OCI-LY1 (cell line): ENCODE data around the gene PDE3B.

Experiments used
- H2AFZ ChIP-seq: fragments of 200-600 bp; sonication (generic), shearing (Covaris generic); 2 replicates; pipeline ENCODE4 v1.6.0; 2014; ENCODE audit warnings: antibody characterized with exemption, mild to moderate bottlenecking, low read length
- H3F3A ChIP-seq: fragments of 200-600 bp; sonication (generic), shearing (Covaris generic); 2 replicates; pipeline ENCODE4 v1.6.0; 2014; ENCODE audit warnings: mild to moderate bottlenecking, antibody characterized with exemption, low read length, moderate library complexity; ENCODE audit not compliant: insufficient read depth
- H3K27ac ChIP-seq: fragments of 200-600 bp; sonication (generic); 2 replicates; pipeline ENCODE4 v1.5.1; 2014; ENCODE audit warnings: low read length, mixed run types, mild to moderate bottlenecking, low read depth; ENCODE audit not compliant: poor library complexity, severe bottlenecking
- H3K27me3 ChIP-seq: fragments of 200-600 bp; sonication (generic); 2 replicates; pipeline ENCODE4 v1.6.0; 2014; ENCODE audit warnings: antibody characterized with exemption, mild to moderate bottlenecking, low read length, moderate library complexity; ENCODE audit not compliant: insufficient read depth
- H3K36me3 ChIP-seq: fragments of 200-600 bp; sonication (generic); 2 replicates; pipeline ENCODE4 v1.6.1; 2014; ENCODE audit warnings: mild to moderate bottlenecking, antibody characterized with exemption, low read length, moderate library complexity, mixed read lengths; ENCODE audit not compliant: insufficient read depth
- H3K4me1 ChIP-seq: fragments of 200-600 bp; sonication (generic); 2 replicates; pipeline ENCODE4 v1.5.1; 2014; ENCODE audit warnings: mild to moderate bottlenecking, low read length, moderate library complexity; ENCODE audit not compliant: insufficient read depth, severe bottlenecking
- H3K4me2 ChIP-seq: fragments of 200-600 bp; sonication (generic), shearing (Covaris generic); 2 replicates; pipeline ENCODE4 v1.6.1; 2014; ENCODE audit warnings: low read length
- H3K4me3 ChIP-seq: fragments of 200-600 bp; sonication (generic); 2 replicates; pipeline ENCODE4 v1.5.1; 2014; ENCODE audit warnings: low read length, low read depth, mild to moderate bottlenecking, mixed read lengths; ENCODE audit not compliant: poor library complexity, severe bottlenecking
- H3K79me2 ChIP-seq: fragments of 200-600 bp; shearing (Covaris generic); 2 replicates; pipeline ENCODE4 v1.6.1; 2016; ENCODE audit warnings: mixed run types, low read length, mixed read lengths; ENCODE audit not compliant: insufficient read depth
- H3K9ac ChIP-seq: fragments of 200-600 bp; sonication (generic), shearing (Covaris generic); 2 replicates; pipeline ENCODE4 v1.6.1; 2014; ENCODE audit warnings: mild to moderate bottlenecking, low read length, mixed read lengths
- H3K9me2 ChIP-seq: fragments of 200-600 bp; sonication (generic), shearing (Covaris generic); 2 replicates; pipeline ENCODE4 v1.6.1; 2014; ENCODE audit warnings: low read depth, mild to moderate bottlenecking, low read length, mixed read lengths
- H3K9me3 ChIP-seq: fragments of 200-600 bp; shearing (Covaris generic); 2 replicates; pipeline ENCODE4 v1.6.1; 2014; ENCODE audit warnings: low read length, mixed read lengths
- H4K20me1 ChIP-seq: fragments of 200-600 bp; sonication (generic), shearing (Covaris generic); 2 replicates; pipeline ENCODE4 v1.6.0; 2016; ENCODE audit warnings: mild to moderate bottlenecking, low read length; ENCODE audit not compliant: insufficient read depth
- CTCF ChIP-seq: fragments of 200-600 bp; sonication (generic), shearing (Covaris generic); IDR thresholded peaks from 2 replicates; pipeline ENCODE4 v1.5.1; 2017; ENCODE audit warnings: mild to moderate bottlenecking, antibody characterized with exemption, low read length, moderate library complexity, mixed read lengths
- EZH2 ChIP-seq: fragments of 200-600 bp; sonication (generic), shearing (Covaris generic); IDR thresholded peaks from 2 replicates; pipeline ENCODE4 v1.8.0; 2017; ENCODE audit warnings: borderline replicate concordance, mixed run types, mild to moderate bottlenecking, antibody characterized with exemption, low read length, moderate library complexity, mixed read lengths

PDE3B gene

GRCh38 chr11:14872032-14872431, 228.4 kb downstream of the PDE3B start:
- Histone ChIP-seq H3K9me3 (no peaks in the 10 kb centered on the region), H3K27me3 (no peaks in the 10 kb centered on the region), H3K27ac (no peak overlapping the region), H3K9me2 (no peaks in the 10 kb centered on the region), H4K20me1 (no peaks in the 10 kb centered on the region), H3K79me2 (no peaks in the 10 kb centered on the region), H3F3A (no peaks in the 10 kb centered on the region), H3K36me3 (peaks cover 13% of the 10 kb centered on the region), H3K9ac (no peak overlapping the region), H3K4me2 (no peak overlapping the region), H2AFZ (no peak overlapping the region), H3K4me1 (no peaks in the 10 kb centered on the region), H3K4me3 (no peak overlapping the region)
- TF ChIP-seq EZH2 (no peak), CTCF (no peak)

- Histone ChIP-seq H3K27ac (no peak overlapping the region), H3K9ac (no peak overlapping the region), H3K79me2 (no peaks in the 10 kb centered on the region), H3K4me3 (no peak overlapping the region), H3K4me1 (peaks cover 12% of the 10 kb centered on the region), H3K4me2 (no peak overlapping the region), H3K9me3 (no peaks in the 10 kb centered on the region), H4K20me1 (no peaks in the 10 kb centered on the region), H2AFZ (no peak overlapping the region), H3K27me3 (no peaks in the 10 kb centered on the region), H3K9me2 (no peaks in the 10 kb centered on the region), H3F3A (no peaks in the 10 kb centered on the region), H3K36me3 (peaks cover 24% of the 10 kb centered on the region)
- TF ChIP-seq EZH2 (no peak), CTCF (no peak)
Observed at GRCh38 chr11:14873632-14874031, 230.0 kb downstream of the PDE3B start.

GRCh38 chr11:14875163-14875562, 231.6 kb downstream of the PDE3B start:
- no peak overlapping the region for H3K4me2 ChIP-seq
- no peak overlapping the region for H2AFZ ChIP-seq
- no peaks in the 10 kb centered on the region for H3F3A ChIP-seq
- no peaks in the 10 kb centered on the region for H3K9me2 ChIP-seq
- H3K36me3 ChIP-seq = peaks cover 38% of the 10 kb centered on the region
- no peak overlapping the region for H3K4me3 ChIP-seq
- H3K4me1 ChIP-seq = peaks cover 13% of the 10 kb centered on the region
- H3K79me2 ChIP-seq = no peaks in the 10 kb centered on the region
- TF ChIP-seq EZH2 (no peak), CTCF (no peak)
- H3K9ac ChIP-seq = no peak overlapping the region
- H3K27me3 ChIP-seq = no peaks in the 10 kb centered on the region
- H3K9me3 ChIP-seq = no peaks in the 10 kb centered on the region
- H4K20me1 ChIP-seq = no peaks in the 10 kb centered on the region
- no peak overlapping the region for H3K27ac ChIP-seq
